ENCODE measurements around the gene TCF12.

TCF12 gene

GRCh38 chr15:57327985-57328471, 409.6 kb downstream of the TCF12 start:
- in situ Hi-C loops (cut with MboI; ENCODE audit: low sequenced_read_pairs, unreplicated experiment), result no loop called here
- no peak for DNase-seq (ENCODE audit: low spot score)
- no peak for TF ChIP-seq CTCF (IDR thresholded peaks at IDR 0.05; ENCODE audit: borderline replicate concordance, control extremely low read depth, extremely low read depth, insufficient read depth, missing control alignments)

DNA sequence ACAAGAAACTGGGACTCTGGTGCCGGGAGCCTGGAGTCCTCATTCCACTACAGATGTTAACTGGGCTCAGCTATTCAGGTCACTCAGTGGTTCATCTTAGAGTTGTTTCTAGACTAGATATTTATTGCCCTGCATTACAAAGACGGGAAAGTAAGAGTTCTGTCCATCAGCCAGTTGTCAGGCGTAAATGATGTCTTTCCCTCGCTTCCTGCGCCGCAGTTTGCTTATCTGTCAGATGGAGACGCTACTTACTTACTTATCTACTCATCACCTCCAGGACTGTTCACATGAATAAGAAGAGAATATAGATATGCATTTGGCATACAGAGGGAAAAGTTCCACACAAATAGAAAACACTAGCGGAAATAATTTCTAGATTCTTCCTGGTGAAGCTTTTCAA, 410.0 kb downstream of the TCF12 start:
- no peak for DNase-seq (ENCODE audit: low spot score)
- in situ Hi-C loops (cut with MboI; ENCODE audit: low sequenced_read_pairs, unreplicated experiment), result no loop called here
- no peak for TF ChIP-seq CTCF (IDR thresholded peaks at IDR 0.05; ENCODE audit: borderline replicate concordance, control extremely low read depth, extremely low read depth, insufficient read depth, missing control alignments)

DNA sequence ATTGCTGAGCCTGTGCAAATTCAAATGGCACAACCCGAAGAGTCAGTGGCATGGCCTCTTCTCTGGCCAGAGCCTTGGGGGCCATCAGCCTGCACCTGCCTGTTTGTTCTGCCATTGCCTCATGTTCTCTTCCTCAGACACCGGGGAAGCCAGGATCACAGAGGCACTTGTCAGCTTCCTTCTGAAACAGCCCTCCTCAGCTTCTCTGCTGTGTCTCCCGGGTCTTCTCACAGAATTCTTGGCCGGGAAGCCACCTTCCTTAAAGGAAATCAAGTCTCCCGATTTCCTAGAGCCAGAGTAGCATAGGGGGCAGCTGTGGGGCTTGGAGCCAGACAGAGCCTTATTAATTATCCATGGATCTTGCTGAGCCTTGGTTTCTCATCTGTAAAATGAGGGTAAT, 410.5 kb downstream of the TCF12 start:
- no peak for DNase-seq (ENCODE audit: low spot score)
- no peak for TF ChIP-seq CTCF (IDR thresholded peaks at IDR 0.05; ENCODE audit: borderline replicate concordance, control extremely low read depth, extremely low read depth, insufficient read depth, missing control alignments)
- in situ Hi-C loops (cut with MboI; ENCODE audit: low sequenced_read_pairs, unreplicated experiment), result no loop called here

GRCh38 chr15:57329582-57330367, 411.3 kb downstream of the TCF12 start:
- no peak for DNase-seq (ENCODE audit: low spot score)
- no peak for TF ChIP-seq CTCF (IDR thresholded peaks at IDR 0.05; ENCODE audit: borderline replicate concordance, control extremely low read depth, extremely low read depth, insufficient read depth, missing control alignments)
- in situ Hi-C loops (cut with MboI; ENCODE audit: low sequenced_read_pairs, unreplicated experiment), result no loop called here

DNA sequence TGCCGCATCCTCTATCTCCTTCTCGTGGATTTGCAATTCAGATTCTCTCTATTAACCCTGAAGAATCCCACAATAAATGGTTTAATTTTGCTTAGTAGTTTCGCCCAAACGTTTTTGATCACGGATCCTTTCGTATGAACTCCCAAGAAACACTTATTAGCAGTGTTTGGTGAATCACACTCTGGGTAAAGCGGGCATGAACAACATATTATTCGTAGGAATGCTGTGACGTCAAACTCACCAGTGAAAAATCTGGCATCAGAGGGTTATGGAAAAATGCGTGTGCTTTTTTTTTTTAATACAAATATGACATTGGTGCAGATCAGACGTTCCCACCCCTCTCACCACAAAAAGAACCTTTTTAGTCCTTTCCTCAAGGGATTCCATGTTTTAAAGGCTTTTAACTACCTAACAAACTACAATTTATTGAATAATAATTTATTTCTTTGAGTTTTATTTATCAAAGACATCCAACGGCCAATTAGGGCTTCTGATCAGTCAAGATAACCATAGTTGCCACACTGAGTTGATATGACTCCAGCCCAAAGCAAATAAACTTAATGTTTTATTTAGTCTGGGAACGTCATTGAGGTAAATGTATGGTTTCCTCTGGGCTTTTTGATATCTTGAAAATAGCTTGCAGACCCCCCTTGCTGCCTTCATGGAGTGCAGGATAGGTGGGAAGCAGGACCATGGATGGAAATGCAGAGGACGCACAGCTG, 412.3 kb downstream of the TCF12 start:
- DNase-seq (ENCODE audit: low spot score), result no peak
- TF ChIP-seq CTCF (IDR thresholded peaks at IDR 0.05; ENCODE audit: borderline replicate concordance, control extremely low read depth, extremely low read depth, insufficient read depth, missing control alignments), result no peak
- in situ Hi-C loops (cut with MboI; ENCODE audit: low sequenced_read_pairs, unreplicated experiment), result no loop called here

GRCh38 chr15:57332326-57332725, 413.9 kb downstream of the TCF12 start:
- no peak for TF ChIP-seq CTCF (IDR thresholded peaks at IDR 0.05; ENCODE audit: borderline replicate concordance, control extremely low read depth, extremely low read depth, insufficient read depth, missing control alignments)
- DNase-seq (ENCODE audit: low spot score), result no peak
- in situ Hi-C loops (cut with MboI; ENCODE audit: low sequenced_read_pairs, unreplicated experiment), result no loop called here
